Measurements from ENCODE around the gene DOCK8.

The DOCK8 gene

DNA sequence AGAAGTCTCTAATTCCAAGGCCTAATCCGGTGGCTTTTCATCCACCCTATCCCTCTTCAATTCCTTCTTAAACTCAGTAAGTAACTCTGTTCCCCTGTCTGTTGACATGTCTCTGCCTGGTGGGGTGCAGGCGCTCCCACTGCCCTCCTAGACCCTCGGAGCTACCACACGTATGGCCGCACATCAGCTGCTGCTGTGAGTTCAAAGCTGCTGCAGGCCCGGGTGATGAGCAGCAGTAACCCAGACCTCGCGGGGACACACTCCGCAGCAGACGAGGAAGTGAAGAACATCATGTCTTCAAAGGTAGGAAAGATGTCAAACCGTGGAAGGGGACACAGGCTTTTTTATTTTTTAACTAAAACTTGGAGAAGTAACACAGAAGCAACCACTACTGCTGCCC, 167.7 kb downstream of the DOCK8 start:
- Histone ChIP-seq H4K20me1 (ENCODE audit: insufficient read depth) (no peaks in the 10 kb centered on the region), H3K4me1 (ENCODE audit: low read depth, poor library complexity, severe bottlenecking) (peaks cover 5% of the 10 kb centered on the region), H3K27me3 (ENCODE audit: insufficient read depth, low read depth) (no peaks in the 10 kb centered on the region), H3K4me3 (IDR thresholded peaks at IDR 0.05; ENCODE audit: insufficient read depth, low read depth, low read length) (no peak overlapping the region), H3K36me3 (ENCODE audit: insufficient read depth) (no peaks in the 10 kb centered on the region), H3K79me2 (ENCODE audit: insufficient read depth, low read depth) (no peaks in the 10 kb centered on the region), H3K9ac (no peak overlapping the region), H3K4me2 (no peak overlapping the region), H2AFZ (ENCODE audit: low read depth) (no peak overlapping the region), H3K27ac (no peak overlapping the region)
- TF ChIP-seq, protein P1, sequence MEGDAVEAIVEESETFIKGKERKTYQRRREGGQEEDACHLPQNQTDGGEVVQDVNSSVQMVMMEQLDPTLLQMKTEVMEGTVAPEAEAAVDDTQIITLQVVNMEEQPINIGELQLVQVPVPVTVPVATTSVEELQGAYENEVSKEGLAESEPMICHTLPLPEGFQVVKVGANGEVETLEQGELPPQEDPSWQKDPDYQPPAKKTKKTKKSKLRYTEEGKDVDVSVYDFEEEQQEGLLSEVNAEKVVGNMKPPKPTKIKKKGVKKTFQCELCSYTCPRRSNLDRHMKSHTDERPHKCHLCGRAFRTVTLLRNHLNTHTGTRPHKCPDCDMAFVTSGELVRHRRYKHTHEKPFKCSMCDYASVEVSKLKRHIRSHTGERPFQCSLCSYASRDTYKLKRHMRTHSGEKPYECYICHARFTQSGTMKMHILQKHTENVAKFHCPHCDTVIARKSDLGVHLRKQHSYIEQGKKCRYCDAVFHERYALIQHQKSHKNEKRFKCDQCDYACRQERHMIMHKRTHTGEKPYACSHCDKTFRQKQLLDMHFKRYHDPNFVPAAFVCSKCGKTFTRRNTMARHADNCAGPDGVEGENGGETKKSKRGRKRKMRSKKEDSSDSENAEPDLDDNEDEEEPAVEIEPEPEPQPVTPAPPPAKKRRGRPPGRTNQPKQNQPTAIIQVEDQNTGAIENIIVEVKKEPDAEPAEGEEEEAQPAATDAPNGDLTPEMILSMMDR (conservative IDR thresholded peaks at IDR 0.05; ENCODE audit: low read depth, low read length): no peak

GRCh38 chr9:385818-386398, 171.2 kb downstream of the DOCK8 start:
- H4K20me1 ChIP-seq (ENCODE audit: insufficient read depth): no peaks in the 10 kb centered on the region
- TF ChIP-seq, protein P1 (conservative IDR thresholded peaks at IDR 0.05; ENCODE audit: low read depth, low read length): peak; percentile 95
- no peak overlapping the region for H3K4me3 ChIP-seq (IDR thresholded peaks at IDR 0.05; ENCODE audit: insufficient read depth, low read depth, low read length)
- peaks cover 14% of the 10 kb centered on the region for H3K4me1 ChIP-seq (ENCODE audit: low read depth, poor library complexity, severe bottlenecking)
- H3K27ac ChIP-seq: no peak overlapping the region
- H3K79me2 ChIP-seq (ENCODE audit: insufficient read depth, low read depth): no peaks in the 10 kb centered on the region
- H3K9ac ChIP-seq: no peak overlapping the region
- no peak overlapping the region for H3K4me2 ChIP-seq
- H3K27me3 ChIP-seq (ENCODE audit: insufficient read depth, low read depth): no peaks in the 10 kb centered on the region
- no peak overlapping the region for H2AFZ ChIP-seq (ENCODE audit: low read depth)
- H3K36me3 ChIP-seq (ENCODE audit: insufficient read depth): no peaks in the 10 kb centered on the region

- no peaks in the 10 kb centered on the region for H4K20me1 ChIP-seq (ENCODE audit: insufficient read depth)
- H3K27ac ChIP-seq: no peak overlapping the region
- no peaks in the 10 kb centered on the region for H3K79me2 ChIP-seq (ENCODE audit: insufficient read depth, low read depth)
- H3K4me1 ChIP-seq (ENCODE audit: low read depth, poor library complexity, severe bottlenecking): peaks cover 26% of the 10 kb centered on the region
- no peaks in the 10 kb centered on the region for H3K27me3 ChIP-seq (ENCODE audit: insufficient read depth, low read depth)
- TF ChIP-seq, protein P1 (conservative IDR thresholded peaks at IDR 0.05; ENCODE audit: low read depth, low read length): no peak
- H2AFZ ChIP-seq (ENCODE audit: low read depth): no peak overlapping the region
- H3K4me2 ChIP-seq: no peak overlapping the region
- H3K4me3 ChIP-seq (IDR thresholded peaks at IDR 0.05; ENCODE audit: insufficient read depth, low read depth, low read length): no peak overlapping the region
- no peaks in the 10 kb centered on the region for H3K36me3 ChIP-seq (ENCODE audit: insufficient read depth)
- no peak overlapping the region for H3K9ac ChIP-seq
These were observed 174.5 kb downstream of the DOCK8 start for GRCh38 chr9:389159-389558.

DNA sequence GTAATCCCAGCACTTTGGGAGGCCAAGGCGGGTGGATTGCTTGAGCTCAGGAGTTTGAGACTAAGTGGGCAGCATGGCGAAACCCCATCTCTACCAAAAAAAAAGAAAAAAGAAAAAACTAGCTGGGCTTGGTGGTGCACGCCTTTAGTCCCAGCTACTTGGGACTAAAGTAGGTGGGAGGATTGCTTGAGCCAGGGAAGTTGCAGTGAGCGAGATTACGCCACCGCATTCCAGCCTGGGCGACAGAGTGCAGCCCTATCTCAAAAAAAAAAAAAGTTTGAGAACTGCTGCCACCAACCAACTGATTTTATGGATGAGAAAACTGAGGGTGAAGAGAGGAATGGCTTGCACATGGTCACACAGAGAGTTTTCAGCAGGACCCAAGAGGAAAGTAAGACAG, 175.1 kb downstream of the DOCK8 start:
- no peak overlapping the region for H3K9ac ChIP-seq
- H3K4me2 ChIP-seq: no peak overlapping the region
- no peaks in the 10 kb centered on the region for H4K20me1 ChIP-seq (ENCODE audit: insufficient read depth)
- no peak overlapping the region for H3K4me3 ChIP-seq (IDR thresholded peaks at IDR 0.05; ENCODE audit: insufficient read depth, low read depth, low read length)
- H3K27me3 ChIP-seq (ENCODE audit: insufficient read depth, low read depth): no peaks in the 10 kb centered on the region
- H3K79me2 ChIP-seq (ENCODE audit: insufficient read depth, low read depth): no peaks in the 10 kb centered on the region
- no peak overlapping the region for H3K27ac ChIP-seq
- H3K36me3 ChIP-seq (ENCODE audit: insufficient read depth): no peaks in the 10 kb centered on the region
- TF ChIP-seq, protein P1 (conservative IDR thresholded peaks at IDR 0.05; ENCODE audit: low read depth, low read length): no peak
- H3K4me1 ChIP-seq (ENCODE audit: low read depth, poor library complexity, severe bottlenecking): peaks cover 32% of the 10 kb centered on the region
- H2AFZ ChIP-seq (ENCODE audit: low read depth): no peak overlapping the region
